ENCODE results near the gene PCMTD2.

DNA sequence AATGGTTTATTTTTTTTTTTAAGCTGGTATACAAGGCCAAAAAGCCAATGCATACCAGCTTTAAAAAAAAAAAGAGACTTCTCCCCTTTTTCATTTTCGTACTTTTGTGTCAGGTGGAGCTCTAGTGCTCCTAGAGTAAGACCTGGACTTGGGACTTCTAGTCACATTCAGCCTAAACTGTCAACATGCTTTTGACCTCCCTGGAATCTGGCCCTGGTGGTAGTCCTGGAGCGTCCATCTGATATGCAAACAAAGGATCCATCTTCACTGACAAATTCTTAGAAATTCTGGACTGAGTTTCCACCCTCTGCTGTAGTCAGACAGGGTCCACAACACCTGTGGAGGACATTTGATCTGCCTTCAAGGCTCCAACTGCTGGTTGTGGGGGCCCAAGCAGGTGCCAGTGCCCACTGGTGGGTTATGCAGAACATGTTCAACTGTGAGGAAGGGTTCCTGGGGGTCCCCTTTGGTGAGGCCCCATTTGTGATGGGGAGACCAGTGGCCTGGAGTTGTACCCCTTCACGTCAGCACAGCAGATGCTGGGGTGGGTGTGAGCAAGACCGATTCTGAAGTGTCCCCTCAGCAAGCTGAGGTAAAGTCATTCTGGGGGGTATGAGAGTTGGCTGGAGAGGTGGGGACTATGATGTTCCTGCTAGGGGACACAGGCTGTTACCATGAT lies 12.6 kb upstream of the PCMTD2 start:
- TF ChIP-seq, protein P1, sequence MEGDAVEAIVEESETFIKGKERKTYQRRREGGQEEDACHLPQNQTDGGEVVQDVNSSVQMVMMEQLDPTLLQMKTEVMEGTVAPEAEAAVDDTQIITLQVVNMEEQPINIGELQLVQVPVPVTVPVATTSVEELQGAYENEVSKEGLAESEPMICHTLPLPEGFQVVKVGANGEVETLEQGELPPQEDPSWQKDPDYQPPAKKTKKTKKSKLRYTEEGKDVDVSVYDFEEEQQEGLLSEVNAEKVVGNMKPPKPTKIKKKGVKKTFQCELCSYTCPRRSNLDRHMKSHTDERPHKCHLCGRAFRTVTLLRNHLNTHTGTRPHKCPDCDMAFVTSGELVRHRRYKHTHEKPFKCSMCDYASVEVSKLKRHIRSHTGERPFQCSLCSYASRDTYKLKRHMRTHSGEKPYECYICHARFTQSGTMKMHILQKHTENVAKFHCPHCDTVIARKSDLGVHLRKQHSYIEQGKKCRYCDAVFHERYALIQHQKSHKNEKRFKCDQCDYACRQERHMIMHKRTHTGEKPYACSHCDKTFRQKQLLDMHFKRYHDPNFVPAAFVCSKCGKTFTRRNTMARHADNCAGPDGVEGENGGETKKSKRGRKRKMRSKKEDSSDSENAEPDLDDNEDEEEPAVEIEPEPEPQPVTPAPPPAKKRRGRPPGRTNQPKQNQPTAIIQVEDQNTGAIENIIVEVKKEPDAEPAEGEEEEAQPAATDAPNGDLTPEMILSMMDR (IDR thresholded peaks at IDR 0.05; ENCODE audit: low read length): no peak
- no peak for TF ChIP-seq EZH2 (IDR thresholded peaks at IDR 0.05; ENCODE audit: borderline replicate concordance, low read length)
